HepG2 (cell line): ENCODE data around the gene TMEM63B. TPM values are rescaled to one million over a fixed set of nuclear protein-coding genes. Genes with fewer than 3 reads are reported as not detected.
A peak's percentile ranks its signal among the peaks of the same experiment; 100 is the strongest.

Experiments
- BCL3 ChIP-seq: sonication (generic); formaldehyde crosslinking; IDR thresholded peaks from 2 replicates; pipeline ENCODE4 v1.5.1; 2020; ENCODE audit warnings: mild to moderate bottlenecking, missing genetic modification reagents, moderate library complexity
- CBX2 ChIP-seq, 2 experiments: fragments of 200-600 bp in 1 of 2; sonication (generic); formaldehyde crosslinking in 1 of 2; IDR thresholded peaks; 2 replicates each; pipeline versions ENCODE4 v1.7.0 to v1.8.1; 2018 to 2022; ENCODE audit warnings: low read depth in 2 of 2, low read length in 1 of 2, mild to moderate bottlenecking in 1 of 2, missing genetic modification reagents in 1 of 2
- ETV5 ChIP-seq: IDR thresholded peaks from 2 replicates; pipeline ENCODE4 v1.6.1; 2018; ENCODE audit warnings: missing biosample characterization, missing genetic modification reagents, inconsistent platforms, borderline replicate concordance
- GABPA ChIP-seq, 2 experiments: IDR thresholded peaks; 2 replicates each; pipeline ENCODE4 v1.6.1; 2011 to 2016; ENCODE audit warnings: low read depth in 2 of 2, low read length in 1 of 2, missing biosample characterization in 1 of 2, missing genetic modification characterization in 1 of 2
- HIC2 ChIP-seq: sonication (generic); formaldehyde crosslinking; IDR thresholded peaks from 2 replicates; pipeline ENCODE4 v1.9.0; 2022; ENCODE audit warnings: low read depth, missing genetic modification reagents
- HNRNPL ChIP-seq: fragments of 200-400 bp; formaldehyde crosslinking; IDR thresholded peaks from 2 replicates; pipeline ENCODE4 v1.6.1; 2017; ENCODE audit warnings: mild to moderate bottlenecking, low read depth, low read length
- MIXL1 ChIP-seq: IDR thresholded peaks from 2 replicates; pipeline ENCODE4 v1.6.1; 2016
- MTA3 ChIP-seq: sonication (generic); formaldehyde crosslinking; IDR thresholded peaks from 2 replicates; pipeline ENCODE4 v1.4.0; 2020; ENCODE audit warnings: missing genetic modification reagents
- PTBP1 ChIP-seq: fragments of 200-400 bp; formaldehyde crosslinking; IDR thresholded peaks from 2 replicates; pipeline ENCODE4 v1.6.1; 2018; ENCODE audit warnings: low read length, low read depth; ENCODE audit not compliant: poor library complexity, severe bottlenecking
- SALL2 ChIP-seq: sonication (generic); formaldehyde crosslinking; IDR thresholded peaks from 2 replicates; pipeline ENCODE4 v1.8.1; 2023; ENCODE audit warnings: mild to moderate bottlenecking, missing genetic modification reagents, inconsistent platforms
- SNAPC2 ChIP-seq: sonication (generic); formaldehyde crosslinking; IDR thresholded peaks from 2 replicates; pipeline ENCODE4 v1.8.1; 2022; ENCODE audit warnings: mild to moderate bottlenecking, missing genetic modification reagents
- TEAD3 ChIP-seq: optimal IDR thresholded peaks from 2 replicates; pipeline ENCODE3; 2016; ENCODE audit warnings: borderline replicate concordance
- ZMYM3 ChIP-seq: sonication (generic); formaldehyde crosslinking; IDR thresholded peaks from 2 replicates; pipeline ENCODE4 v1.5.1; 2020; ENCODE audit warnings: mild to moderate bottlenecking, missing genetic modification reagents
- ZNF34 ChIP-seq: sonication (generic); formaldehyde crosslinking; IDR thresholded peaks from 2 replicates; pipeline ENCODE4 v1.4.0; 2020; ENCODE audit warnings: mild to moderate bottlenecking, missing genetic modification reagents, borderline replicate concordance
- ZNF414 ChIP-seq: sonication (generic); formaldehyde crosslinking; IDR thresholded peaks from 2 replicates; pipeline ENCODE4 v1.5.0; 2020; ENCODE audit warnings: missing genetic modification reagents
- ZNF598 ChIP-seq: sonication (generic); formaldehyde crosslinking; IDR thresholded peaks from 2 replicates; pipeline ENCODE4 v1.5.1; 2020; ENCODE audit warnings: mild to moderate bottlenecking, missing genetic modification reagents, borderline replicate concordance
- ZNF687 ChIP-seq: sonication (generic); formaldehyde crosslinking; IDR thresholded peaks from 2 replicates; pipeline ENCODE4 v1.5.1; 2020; ENCODE audit warnings: mild to moderate bottlenecking, missing genetic modification reagents, moderate library complexity
- ZNF775 ChIP-seq: sonication (generic); formaldehyde crosslinking; IDR thresholded peaks from 2 replicates; pipeline ENCODE4 v1.4.0; 2020; ENCODE audit warnings: missing genetic modification reagents, mild to moderate bottlenecking, moderate library complexity, borderline replicate concordance
- polyA plus RNA-seq, 8 experiments: library from polyadenylated mRNA; depleted of rRNA in 3 of 8; stranded (reverse) in 7 of 8; unstranded in 1 of 8; fragments of >200 nt; fragmentation: Illumina TruSeq in 4 of 8; extraction: Trizol in 4 of 8; gene quantifications; 2 replicates each; pipeline versions ENCODE4 v1.2.1 to v1.2.3, GENCODE V29; 2011 to 2016; ENCODE audit warnings: low read depth in 4 of 8, missing spikeins in 1 of 8, mixed read lengths in 1 of 8; ENCODE audit not compliant: insufficient read depth in 1 of 8
- total RNA-seq, 5 experiments: library from RNA; depleted of rRNA; stranded (reverse); fragments of >200 nt; fragmentation: Illumina TruSeq; extraction: Trizol; gene quantifications; 2 replicates each; pipeline ENCODE4 v1.2.3, GENCODE V29; 2016; ENCODE audit warnings: low read depth in 1 of 5

The TMEM63B gene
- total and polyA plus RNA-seq, 2 of the 13 experiments (the other 11 are each of a cell fraction or from before 2014, with no cell fraction given): 27.4 to 75.8 TPM

GRCh38 chr6:44133003-44133931, 5.9 kb downstream of the TMEM63B start (continued):
- TF ChIP-seq ZNF687 (CRISPR knock-in tag) (peak; percentile 72), GABPA (IDR thresholded peaks at IDR 0.05; ENCODE audit: low read depth, low read length) (no peak), GABPA (CRISPR knock-in tag; IDR thresholded peaks at IDR 0.05; ENCODE audit: low read depth) (peak; percentile 50; the same call in 1 of the 2 replicates), ZNF414 (CRISPR knock-in tag) (no peak), HNRNPL (peak; percentile 82; the same call in 1 of the 2 replicates), TEAD3 (CRISPR knock-in tag) (peak; percentile 36), ZMYM3 (CRISPR knock-in tag) (no peak), PTBP1 (no peak), ZNF598 (0 out of 2 replicates have a peak, but pooled peaks have one; percentile 67), ZNF34 (CRISPR knock-in tag) (peak; percentile 35; the same call in 1 of the 2 replicates), CBX2 (IDR thresholded peaks at IDR 0.05; ENCODE audit: low read depth, low read length) (no peak), CBX2 (CRISPR knock-in tag; IDR thresholded peaks at IDR 0.05; ENCODE audit: low read depth) (no peak), SNAPC2 (CRISPR knock-in tag) (no peak), HIC2 (CRISPR knock-in tag) (peak; percentile 48; the same call in 1 of the 2 replicates), ZNF775 (CRISPR knock-in tag) (no peak), MTA3 (CRISPR knock-in tag) (no peak), SALL2 (CRISPR knock-in tag) (0 out of 2 replicates have a peak, but pooled peaks have one; percentile 32), BCL3 (CRISPR knock-in tag) (0 out of 2 replicates have a peak, but pooled peaks have one; percentile 38), ETV5 (no peak), MIXL1 (0 out of 2 replicates have a peak, but pooled peaks have one; percentile 8)
